ENCODE results near the gene WDR90. TPM values are rescaled to one million over a fixed set of nuclear protein-coding genes. Genes with fewer than 3 reads are reported as not detected.

WDR90 gene
- polyA plus RNA-seq, 3 donors = 0.13 to 16.5 (median 1.1) TPM

GRCh38 chr16:629833-630248 is 19.3 kb upstream of the WDR90 start:
- Mint-ChIP-seq H3K4me3 (no peak overlapping the region), H3K36me3 (peaks cover 31 to 45% of the 10 kb centered on the region in 2 donors), H3K27me3 (ENCODE audit: low read depth in 3 of 3) (peaks cover 2 to 12% (median 5%) of the 10 kb centered on the region in 3 donors), H3K4me1 (peaks cover 3% of the 10 kb centered on the region), H3K9me3 (no peaks in the 10 kb centered on the region), H3K27ac (peak overlapping the region in 1 of 7 donors; percentile 15)
- Histone ChIP-seq H3K79me2 (ENCODE audit: insufficient read depth, low read length) (peaks cover 1% of the 10 kb centered on the region), H3K36me3 (replicated peaks in 1 of 2; ENCODE audit: control insufficient read depth in 1 of 2, insufficient read depth in 2 of 2, low read length in 2 of 2) (peaks cover 40 to 52% of the 10 kb centered on the region in 2 donors), H4K20me1 (ENCODE audit: insufficient read depth, low read length) (peaks cover 55% of the 10 kb centered on the region), H3K4me3 (replicated peaks in 1 of 3; ENCODE audit: low read depth in 2 of 3, low read length in 3 of 3) (no peak overlapping the region), H3K4me2 (replicated peaks; ENCODE audit: extremely low read depth, low read length, poor library complexity, severe bottlenecking) (no peak overlapping the region), H3K27ac (ENCODE audit: low read depth in 1 of 2, low read length in 2 of 2) (no peak overlapping the region), H3K27me3 (ENCODE audit: control insufficient read depth in 2 of 2, insufficient read depth in 2 of 2, low read length in 2 of 2) (no peaks in the 10 kb centered on the region), H3K4me1 (ENCODE audit: control insufficient read depth in 1 of 2, insufficient read depth in 2 of 2, low read length in 2 of 2) (peaks cover 5 to 18% of the 10 kb centered on the region in 2 donors), H2AFZ (ENCODE audit: insufficient read depth, low read depth, low read length, poor library complexity, severe bottlenecking) (no peak overlapping the region), H3K9me3 (replicated peaks in 1 of 2; ENCODE audit: control insufficient read depth in 1 of 2, insufficient read depth in 1 of 2, low read length in 2 of 2) (no peaks in the 10 kb centered on the region), H3K9ac (ENCODE audit: insufficient read depth, low read length, poor library complexity, severe bottlenecking) (no peak overlapping the region)
- WGBS (ENCODE audit: insufficient coverage) = 71% methylated on average over 9 of the region's 11 CpGs
- no peak for TF ChIP-seq CTCF (IDR thresholded peaks at IDR 0.05)
- DNase-seq = no peak
- intact Hi-C loops (cut with micrococcal nuclease) = no loop called here

GRCh38 chr16:630249-630814 is 18.8 kb upstream of the WDR90 start:
- Histone ChIP-seq H4K20me1 (ENCODE audit: insufficient read depth, low read length) (peaks cover 55% of the 10 kb centered on the region), H3K4me1 (ENCODE audit: control insufficient read depth in 1 of 2, insufficient read depth in 2 of 2, low read length in 2 of 2) (peaks cover 10 to 22% of the 10 kb centered on the region in 2 donors), H3K27ac (ENCODE audit: low read depth in 1 of 2, low read length in 2 of 2) (no peak overlapping the region), H3K9ac (ENCODE audit: insufficient read depth, low read length, poor library complexity, severe bottlenecking) (peak overlapping the region; percentile 21), H3K36me3 (replicated peaks in 1 of 2; ENCODE audit: control insufficient read depth in 1 of 2, insufficient read depth in 2 of 2, low read length in 2 of 2) (peaks cover 35 to 47% of the 10 kb centered on the region in 2 donors), H3K79me2 (ENCODE audit: insufficient read depth, low read length) (peaks cover 6% of the 10 kb centered on the region), H3K4me3 (replicated peaks in 1 of 3; ENCODE audit: low read depth in 2 of 3, low read length in 3 of 3) (no peak overlapping the region), H2AFZ (ENCODE audit: insufficient read depth, low read depth, low read length, poor library complexity, severe bottlenecking) (no peak overlapping the region), H3K4me2 (replicated peaks; ENCODE audit: extremely low read depth, low read length, poor library complexity, severe bottlenecking) (no peak overlapping the region), H3K9me3 (replicated peaks in 1 of 2; ENCODE audit: control insufficient read depth in 1 of 2, insufficient read depth in 1 of 2, low read length in 2 of 2) (no peaks in the 10 kb centered on the region), H3K27me3 (ENCODE audit: control insufficient read depth in 2 of 2, insufficient read depth in 2 of 2, low read length in 2 of 2) (no peaks in the 10 kb centered on the region)
- H3K9me3 Mint-ChIP-seq = no peaks in the 10 kb centered on the region
- intact Hi-C loops (cut with micrococcal nuclease) = no loop called here
- DNase-seq = no peak
- H3K4me3 Mint-ChIP-seq = no peak overlapping the region
- peaks cover 31 to 40% of the 10 kb centered on the region in 2 donors for H3K36me3 Mint-ChIP-seq
- peaks cover 2 to 12% (median 5%) of the 10 kb centered on the region in 3 donors for H3K27me3 Mint-ChIP-seq (ENCODE audit: low read depth in 3 of 3)
- no peak for TF ChIP-seq CTCF (IDR thresholded peaks at IDR 0.05)
- peaks cover 6% of the 10 kb centered on the region for H3K4me1 Mint-ChIP-seq
- no peak overlapping the region for H3K27ac Mint-ChIP-seq
- WGBS (ENCODE audit: insufficient coverage) = 55% methylated on average over 26 of the region's 29 CpGs
